ENCODE results near the gene DSCAML1. TPM values are rescaled to one million over a fixed set of nuclear protein-coding genes. Genes with fewer than 3 reads are reported as not detected.
A peak's percentile ranks its signal among the peaks of the same experiment; 100 is the strongest.

The DSCAML1 gene
- total and polyA plus RNA-seq, 4 experiments from 2014 or later, result 1.00 to 1.0 TPM; not detected in 2

- Histone ChIP-seq H3K27ac (ENCODE audit: low read depth, low read length) (no peak overlapping the region), H3K9me3 (ENCODE audit: control insufficient read depth in 1 of 2, low read length in 2 of 2) (no peaks in the 10 kb centered on the region), H3K4me3 (ENCODE audit: low read length in 2 of 2) (no peak overlapping the region), H3K27me3 (ENCODE audit: insufficient read depth, low read length) (no peaks in the 10 kb centered on the region), H3K4me1 (ENCODE audit: insufficient read depth, low read length) (no peaks in the 10 kb centered on the region), H3K36me3 (ENCODE audit: insufficient read depth, low read length) (no peaks in the 10 kb centered on the region)
- H3K36me3 Mint-ChIP-seq, result no peaks in the 10 kb centered on the region
- CTCF ChIA-PET (ENCODE audit: partially characterized antibody), result no interaction called here
- intact Hi-C loops (cut with micrococcal nuclease), result no loop called here
- H3K27me3 Mint-ChIP-seq, result peaks cover 2 to 3% of the 10 kb centered on the region in 2 donors
- no peak overlapping the region for H3K27ac Mint-ChIP-seq
- no peak for DNase-seq
- POLR2A ChIA-PET (ENCODE audit: partially characterized antibody), result no interaction called here
- H3K4me3 Mint-ChIP-seq, result peak overlapping the region in 1 of 8 donors; percentile 37
- no peaks in the 10 kb centered on the region for H3K4me1 Mint-ChIP-seq
- H3K9me3 Mint-ChIP-seq, result no peaks in the 10 kb centered on the region
Measured at GRCh38 chr11:117520966-117521365, 276.1 kb downstream of the DSCAML1 start.

DNA sequence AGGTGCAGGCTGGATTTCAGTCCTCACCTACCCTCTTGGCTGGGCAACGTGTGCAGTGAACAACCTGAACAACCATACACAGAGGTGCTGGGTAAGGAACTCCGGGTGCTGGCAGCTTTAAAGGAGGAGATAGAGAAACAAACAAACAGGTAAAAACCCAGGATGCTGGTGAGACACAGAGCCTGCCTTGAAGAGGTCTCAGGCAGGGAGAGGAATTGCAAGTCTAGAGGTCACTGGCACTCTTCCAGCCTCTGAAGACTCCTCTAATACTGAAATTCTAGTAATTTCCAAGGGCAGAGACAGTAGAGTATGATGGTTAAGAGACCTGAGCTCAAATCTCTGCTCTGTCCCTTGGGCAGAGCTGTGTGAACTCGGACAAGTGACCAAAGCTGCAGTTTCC, 276.8 kb downstream of the DSCAML1 start:
- peaks cover 3 to 5% of the 10 kb centered on the region in 2 donors for H3K27me3 Mint-ChIP-seq
- H3K4me1 Mint-ChIP-seq, result no peaks in the 10 kb centered on the region
- intact Hi-C loops (cut with micrococcal nuclease), result no loop called here
- no peaks in the 10 kb centered on the region for H3K36me3 Mint-ChIP-seq
- no peak overlapping the region for H3K4me3 Mint-ChIP-seq
- ChIA-PET POLR2A (ENCODE audit: partially characterized antibody) (no interaction called here), CTCF (ENCODE audit: partially characterized antibody) (no interaction called here)
- Histone ChIP-seq H3K36me3 (ENCODE audit: insufficient read depth, low read length) (no peaks in the 10 kb centered on the region), H3K4me3 (ENCODE audit: low read length in 2 of 2) (no peak overlapping the region), H3K27me3 (ENCODE audit: insufficient read depth, low read length) (no peaks in the 10 kb centered on the region), H3K9me3 (ENCODE audit: control insufficient read depth in 1 of 2, low read length in 2 of 2) (no peaks in the 10 kb centered on the region), H3K27ac (ENCODE audit: low read depth, low read length) (no peak overlapping the region), H3K4me1 (ENCODE audit: insufficient read depth, low read length) (no peaks in the 10 kb centered on the region)
- H3K9me3 Mint-ChIP-seq, result no peaks in the 10 kb centered on the region
- no peak for DNase-seq
- H3K27ac Mint-ChIP-seq, result no peak overlapping the region

GRCh38 chr11:117519590-117519989, 277.4 kb downstream of the DSCAML1 start:
- Histone ChIP-seq H3K36me3 (ENCODE audit: insufficient read depth, low read length) (no peaks in the 10 kb centered on the region), H3K27me3 (ENCODE audit: insufficient read depth, low read length) (no peaks in the 10 kb centered on the region), H3K9me3 (ENCODE audit: control insufficient read depth in 1 of 2, low read length in 2 of 2) (no peaks in the 10 kb centered on the region), H3K4me1 (ENCODE audit: insufficient read depth, low read length) (no peaks in the 10 kb centered on the region), H3K27ac (ENCODE audit: low read depth, low read length) (no peak overlapping the region), H3K4me3 (ENCODE audit: low read length in 2 of 2) (no peak overlapping the region)
- no peak for DNase-seq
- intact Hi-C loops (cut with micrococcal nuclease), result no loop called here
- POLR2A ChIA-PET (ENCODE audit: partially characterized antibody), result no interaction called here
- H3K27ac Mint-ChIP-seq, result no peak overlapping the region
- no peaks in the 10 kb centered on the region for H3K36me3 Mint-ChIP-seq
- no peaks in the 10 kb centered on the region for H3K9me3 Mint-ChIP-seq
- H3K4me3 Mint-ChIP-seq, result no peak overlapping the region
- peaks cover 4 to 5% of the 10 kb centered on the region in 2 donors for H3K27me3 Mint-ChIP-seq
- no peaks in the 10 kb centered on the region for H3K4me1 Mint-ChIP-seq
- CTCF ChIA-PET (ENCODE audit: partially characterized antibody), result no interaction called here

GRCh38 chr11:117519170-117519569, 277.8 kb downstream of the DSCAML1 start:
- no peaks in the 10 kb centered on the region for H3K36me3 ChIP-seq (ENCODE audit: insufficient read depth, low read length)
- no peaks in the 10 kb centered on the region for H3K4me1 ChIP-seq (ENCODE audit: insufficient read depth, low read length)
- no peak overlapping the region for H3K27ac ChIP-seq (ENCODE audit: low read depth, low read length)
- Mint-ChIP-seq H3K27ac (no peak overlapping the region), H3K9me3 (no peaks in the 10 kb centered on the region), H3K27me3 (peaks cover 4 to 5% of the 10 kb centered on the region in 2 donors), H3K4me3 (no peak overlapping the region), H3K4me1 (no peaks in the 10 kb centered on the region), H3K36me3 (no peaks in the 10 kb centered on the region)
- CTCF ChIA-PET (ENCODE audit: partially characterized antibody), result no interaction called here
- H3K4me3 ChIP-seq (ENCODE audit: low read length in 2 of 2), result no peak overlapping the region
- no peaks in the 10 kb centered on the region for H3K9me3 ChIP-seq (ENCODE audit: control insufficient read depth in 1 of 2, low read length in 2 of 2)
- intact Hi-C loops (cut with micrococcal nuclease), result no loop called here
- H3K27me3 ChIP-seq (ENCODE audit: insufficient read depth, low read length), result no peaks in the 10 kb centered on the region
- DNase-seq, result no peak
- POLR2A ChIA-PET (ENCODE audit: partially characterized antibody), result no interaction called here

DNA sequence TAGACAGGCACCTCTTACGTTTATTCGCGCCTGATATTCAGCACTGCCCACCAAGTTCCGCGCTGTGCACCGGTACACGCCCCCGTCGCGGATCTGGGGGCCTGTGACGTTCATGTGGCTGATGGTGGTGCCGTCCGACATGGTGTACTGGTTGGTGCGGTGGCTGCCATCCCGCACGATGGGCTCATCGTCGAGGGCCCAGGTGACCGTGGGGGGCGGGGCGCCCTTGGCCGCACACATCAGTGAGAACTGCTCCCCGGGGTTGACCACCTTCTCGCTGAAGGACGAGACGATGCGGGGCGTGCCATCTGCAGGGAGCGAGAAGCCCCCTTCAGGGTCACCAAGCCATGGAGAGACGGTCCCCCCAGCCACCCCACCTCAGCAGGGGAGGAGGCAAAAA, 278.6 kb downstream of the DSCAML1 start:
- DNase-seq, result no peak
- no peaks in the 10 kb centered on the region for H3K4me1 ChIP-seq (ENCODE audit: insufficient read depth, low read length)
- intact Hi-C loops (cut with micrococcal nuclease), result no loop called here
- H3K27ac Mint-ChIP-seq, result no peak overlapping the region
- ChIA-PET POLR2A (ENCODE audit: partially characterized antibody) (interaction anchor here (1.1 kb wide), 1 partner anchor 25 kb away, joined by 3 read pairs; no protein-coding TSS in a partner anchor), CTCF (ENCODE audit: partially characterized antibody) (no interaction called here)
- H3K36me3 Mint-ChIP-seq, result no peaks in the 10 kb centered on the region
- H3K27me3 ChIP-seq (ENCODE audit: insufficient read depth, low read length), result no peaks in the 10 kb centered on the region
- no peaks in the 10 kb centered on the region for H3K36me3 ChIP-seq (ENCODE audit: insufficient read depth, low read length)
- no peak overlapping the region for H3K4me3 ChIP-seq (ENCODE audit: low read length in 2 of 2)
- no peaks in the 10 kb centered on the region for H3K9me3 ChIP-seq (ENCODE audit: control insufficient read depth in 1 of 2, low read length in 2 of 2)
- peaks cover 4 to 5% of the 10 kb centered on the region in 2 donors for H3K27me3 Mint-ChIP-seq
- no peak overlapping the region for H3K4me3 Mint-ChIP-seq
- H3K4me1 Mint-ChIP-seq, result no peaks in the 10 kb centered on the region
- H3K9me3 Mint-ChIP-seq, result peaks cover 0 to 1% (median 0%) of the 10 kb centered on the region in 8 donors
- H3K27ac ChIP-seq (ENCODE audit: low read depth, low read length), result no peak overlapping the region

DNA sequence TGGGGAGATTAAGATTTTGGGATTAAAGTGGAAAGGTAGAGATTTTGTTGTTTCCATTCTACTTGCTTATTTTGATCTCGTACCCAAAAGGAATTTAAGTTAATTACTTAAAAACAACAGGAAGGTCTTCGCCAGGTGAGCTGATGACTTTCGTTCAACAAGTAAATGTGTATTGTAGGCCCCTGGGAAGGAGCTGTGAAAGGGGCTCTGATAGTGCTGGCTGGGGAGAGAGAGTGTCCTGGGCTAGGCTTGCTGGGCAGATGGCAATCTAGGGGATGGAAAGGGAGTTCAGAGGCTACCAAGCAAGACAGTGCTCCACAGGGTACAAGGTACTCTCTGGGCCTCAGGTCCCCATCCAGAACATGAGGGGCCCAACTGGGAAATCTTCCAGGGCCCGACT, 279.9 kb downstream of the DSCAML1 start:
- no peak overlapping the region for H3K27ac ChIP-seq (ENCODE audit: low read depth, low read length)
- Mint-ChIP-seq H3K36me3 (no peaks in the 10 kb centered on the region), H3K27me3 (peaks cover 4 to 7% of the 10 kb centered on the region in 2 donors), H3K9me3 (peaks cover 0 to 1% (median 0%) of the 10 kb centered on the region in 8 donors), H3K27ac (no peak overlapping the region), H3K4me1 (no peaks in the 10 kb centered on the region), H3K4me3 (no peak overlapping the region)
- no peak overlapping the region for H3K4me3 ChIP-seq (ENCODE audit: low read length in 2 of 2)
- H3K9me3 ChIP-seq (ENCODE audit: control insufficient read depth in 1 of 2, low read length in 2 of 2), result no peaks in the 10 kb centered on the region
- H3K36me3 ChIP-seq (ENCODE audit: insufficient read depth, low read length), result no peaks in the 10 kb centered on the region
- H3K27me3 ChIP-seq (ENCODE audit: insufficient read depth, low read length), result no peaks in the 10 kb centered on the region
- DNase-seq, result no peak
- POLR2A ChIA-PET (ENCODE audit: partially characterized antibody), result no interaction called here
- H3K4me1 ChIP-seq (ENCODE audit: insufficient read depth, low read length), result no peaks in the 10 kb centered on the region
- intact Hi-C loops (cut with micrococcal nuclease), result no loop called here
- CTCF ChIA-PET (ENCODE audit: partially characterized antibody), result no interaction called here

GRCh38 chr11:117515892-117516787, 280.9 kb downstream of the DSCAML1 start:
- Histone ChIP-seq H3K4me1 (ENCODE audit: insufficient read depth, low read length) (no peaks in the 10 kb centered on the region), H3K27ac (ENCODE audit: low read depth, low read length) (no peak overlapping the region), H3K36me3 (ENCODE audit: insufficient read depth, low read length) (no peaks in the 10 kb centered on the region), H3K4me3 (ENCODE audit: low read length in 2 of 2) (no peak overlapping the region), H3K27me3 (ENCODE audit: insufficient read depth, low read length) (no peaks in the 10 kb centered on the region), H3K9me3 (ENCODE audit: control insufficient read depth in 1 of 2, low read length in 2 of 2) (no peaks in the 10 kb centered on the region)
- H3K9me3 Mint-ChIP-seq, result peaks cover 0 to 1% (median 0%) of the 10 kb centered on the region in 8 donors
- H3K4me3 Mint-ChIP-seq, result no peak overlapping the region
- POLR2A ChIA-PET (ENCODE audit: partially characterized antibody), result no interaction called here
- peaks cover 4 to 8% of the 10 kb centered on the region in 2 donors for H3K27me3 Mint-ChIP-seq
- H3K4me1 Mint-ChIP-seq, result no peaks in the 10 kb centered on the region
- CTCF ChIA-PET (ENCODE audit: partially characterized antibody), result no interaction called here
- no peak overlapping the region for H3K27ac Mint-ChIP-seq
- no peak for DNase-seq
- H3K36me3 Mint-ChIP-seq, result no peaks in the 10 kb centered on the region
- intact Hi-C loops (cut with micrococcal nuclease), result no loop called here
